Measurements from ENCODE around the gene CDK6. TPM values are rescaled to one million over a fixed set of nuclear protein-coding genes. Genes with fewer than 3 reads are reported as not detected.
"Not testable (repeated sequence)": the region's sequence is repeated elsewhere in the genome, so short reads cannot be mapped to it uniquely, and the experiment has no call there.

The CDK6 gene
- total RNA-seq, 1 experiment from 2014 or later, result 126 TPM

DNA sequence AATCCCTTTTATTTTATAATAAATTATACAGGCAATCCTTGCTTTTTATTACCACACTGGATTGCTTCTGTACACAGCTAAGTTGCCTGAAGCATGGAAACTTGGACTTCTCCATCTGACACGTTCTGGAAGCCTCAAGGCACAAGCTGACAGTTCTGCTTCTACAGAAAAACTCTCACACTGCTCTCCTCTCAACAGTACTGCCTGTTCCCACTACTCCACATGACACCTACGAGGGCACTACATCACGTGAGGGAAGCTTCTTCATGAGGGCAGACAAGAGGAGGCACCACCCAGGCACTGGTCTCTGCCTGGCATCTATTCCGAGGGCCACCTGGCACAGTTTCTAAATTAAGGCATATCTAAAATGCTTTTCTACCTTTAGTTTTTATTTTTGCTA is 229.4 kb downstream of the CDK6 start:
- DNase-seq (ENCODE audit: low read depth in 1 of 2, low spot score in 2 of 2), result no peak
- no peaks in the 10 kb centered on the region for H3K9me3 ChIP-seq (replicated peaks)
- peaks cover 32% of the 10 kb centered on the region for H3K36me3 ChIP-seq
- H3K4me1 ChIP-seq (replicated peaks), result no peaks in the 10 kb centered on the region; the same call in 1 of the 2 replicates
- no peak overlapping the region for H3K4me3 ChIP-seq
- no peaks in the 10 kb centered on the region for H3K27me3 ChIP-seq (replicated peaks)
- no peak overlapping the region for H3K27ac ChIP-seq

DNA sequence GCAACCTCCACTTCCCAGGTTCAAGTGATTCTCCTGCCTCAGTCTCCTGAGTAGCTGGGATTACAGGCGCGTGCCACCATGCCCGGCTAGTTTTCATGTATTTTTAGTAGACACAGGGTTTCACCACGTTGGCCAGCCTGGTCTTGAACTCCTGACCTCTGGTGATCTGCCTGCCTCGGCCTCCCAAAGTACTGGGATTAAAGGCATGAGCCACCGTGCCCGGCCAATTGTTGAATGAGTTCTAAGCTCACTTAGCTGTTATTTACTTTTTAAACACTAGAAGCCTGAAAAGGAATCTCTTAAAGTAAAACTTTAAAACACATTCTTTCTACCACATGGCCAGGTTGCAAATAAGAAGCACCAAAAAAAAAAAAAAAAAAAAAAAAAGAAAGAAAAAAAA is 231.9 kb downstream of the CDK6 start:
- not testable (repeated sequence) for H3K4me1 ChIP-seq (replicated peaks); H3K27ac ChIP-seq; H3K4me3 ChIP-seq; H3K27me3 ChIP-seq (replicated peaks); DNase-seq (ENCODE audit: low read depth in 1 of 2, low spot score in 2 of 2); H3K9me3 ChIP-seq (replicated peaks)
- peaks cover 26% of the 10 kb centered on the region for H3K36me3 ChIP-seq

DNA sequence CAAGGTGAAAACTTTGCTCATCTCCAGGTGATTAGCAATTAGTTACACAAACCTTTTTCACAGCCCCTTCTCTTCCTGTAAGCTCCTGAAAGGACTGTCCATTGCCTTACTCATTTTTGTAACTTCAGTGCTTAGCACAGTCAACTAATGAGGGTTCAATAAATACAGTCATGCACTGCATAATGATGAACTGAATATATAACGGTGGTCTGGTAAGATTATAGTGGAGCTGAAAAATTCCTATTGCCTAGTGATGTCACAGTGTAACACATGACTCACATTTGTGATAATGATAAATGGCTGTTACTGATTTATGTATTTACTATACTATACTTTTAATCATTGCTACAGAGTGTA is 233.3 kb downstream of the CDK6 start:
- H3K4me1 ChIP-seq (replicated peaks), result no peaks in the 10 kb centered on the region
- H3K27ac ChIP-seq, result no peak overlapping the region
- peaks cover 24% of the 10 kb centered on the region for H3K36me3 ChIP-seq
- no peaks in the 10 kb centered on the region for H3K9me3 ChIP-seq (replicated peaks)
- DNase-seq (ENCODE audit: low read depth in 1 of 2, low spot score in 2 of 2), result no peak
- no peak overlapping the region for H3K4me3 ChIP-seq
- H3K27me3 ChIP-seq (replicated peaks), result no peaks in the 10 kb centered on the region

DNA sequence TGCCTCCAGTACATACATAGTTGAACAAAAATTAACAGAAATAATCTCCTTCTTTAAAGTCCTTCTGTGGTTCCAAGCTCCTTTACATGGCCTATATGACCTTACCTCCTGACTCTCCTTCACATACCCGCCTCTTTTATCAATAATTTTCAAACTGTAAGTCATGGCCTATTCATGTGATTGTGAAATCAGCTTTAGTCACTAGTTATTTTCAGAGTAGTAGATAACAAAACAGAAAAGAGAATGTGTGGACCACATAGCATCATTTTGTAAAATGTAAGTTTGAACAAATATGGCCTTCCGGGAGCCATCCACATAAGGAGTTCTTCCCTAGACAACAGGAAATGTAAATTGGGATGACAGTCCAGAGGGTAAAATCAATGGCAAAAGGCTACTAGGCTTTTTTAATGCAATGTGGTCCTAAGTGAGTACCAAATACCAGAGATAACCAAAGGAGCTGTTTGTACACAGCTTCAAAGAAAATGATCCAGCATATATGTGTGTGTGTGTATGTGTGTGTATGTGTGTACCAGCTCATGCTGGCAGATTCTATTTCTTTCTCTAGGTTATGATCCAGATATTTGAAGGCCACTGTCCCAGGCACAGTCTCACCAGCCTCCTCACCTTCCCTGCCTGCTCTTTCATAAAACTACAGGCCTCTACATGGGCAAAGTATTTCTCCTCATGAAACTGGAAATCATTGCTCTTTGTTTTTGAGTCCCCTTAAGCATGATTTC is 233.9 kb downstream of the CDK6 start:
- no peaks in the 10 kb centered on the region for H3K9me3 ChIP-seq (replicated peaks)
- no peaks in the 10 kb centered on the region for H3K27me3 ChIP-seq (replicated peaks)
- H3K27ac ChIP-seq, result no peak overlapping the region
- DNase-seq (ENCODE audit: low read depth in 1 of 2, low spot score in 2 of 2), result no peak
- no peak overlapping the region for H3K4me3 ChIP-seq
- H3K36me3 ChIP-seq, result peaks cover 20% of the 10 kb centered on the region
- no peaks in the 10 kb centered on the region for H3K4me1 ChIP-seq (replicated peaks)

DNA sequence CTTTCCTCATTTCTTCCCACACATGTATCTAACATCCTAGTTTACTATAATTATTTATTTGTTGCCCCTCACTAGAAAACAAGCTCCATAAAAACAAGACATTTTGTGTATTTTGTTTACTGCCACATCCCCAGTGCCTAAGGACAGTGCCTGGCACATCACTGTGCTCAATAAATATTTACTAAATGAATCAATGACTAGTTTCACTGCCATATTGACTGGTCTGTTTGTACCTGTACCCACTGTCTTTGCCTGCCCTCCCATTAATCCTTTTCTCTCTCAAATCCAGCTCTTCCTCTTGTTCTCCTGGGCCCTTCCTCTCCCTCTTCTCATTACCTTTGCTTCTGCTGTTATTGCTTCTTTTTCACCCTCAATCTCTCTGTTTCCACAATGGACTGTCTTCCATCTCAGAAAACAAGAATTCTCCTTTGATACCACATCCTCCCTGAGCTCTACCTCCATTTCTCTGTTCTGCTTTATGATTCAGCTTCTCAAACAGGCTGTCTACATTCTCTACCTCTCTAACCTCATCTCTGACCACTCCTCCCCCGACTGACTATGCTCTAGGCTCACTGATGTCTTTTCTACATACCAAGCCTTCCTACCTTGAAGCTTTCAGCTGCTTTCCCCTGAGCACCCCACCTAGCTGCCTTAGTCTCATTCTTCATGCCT is 237.9 kb downstream of the CDK6 start:
- H3K9me3 ChIP-seq (replicated peaks), result no peaks in the 10 kb centered on the region
- no peaks in the 10 kb centered on the region for H3K27me3 ChIP-seq (replicated peaks)
- H3K4me3 ChIP-seq, result no peak overlapping the region
- DNase-seq (ENCODE audit: low read depth in 1 of 2, low spot score in 2 of 2), result no peak
- peaks cover 7% of the 10 kb centered on the region; the same call in 1 of the 2 replicates for H3K36me3 ChIP-seq
- peaks cover 20% of the 10 kb centered on the region for H3K4me1 ChIP-seq (replicated peaks)
- no peak overlapping the region for H3K27ac ChIP-seq

DNA sequence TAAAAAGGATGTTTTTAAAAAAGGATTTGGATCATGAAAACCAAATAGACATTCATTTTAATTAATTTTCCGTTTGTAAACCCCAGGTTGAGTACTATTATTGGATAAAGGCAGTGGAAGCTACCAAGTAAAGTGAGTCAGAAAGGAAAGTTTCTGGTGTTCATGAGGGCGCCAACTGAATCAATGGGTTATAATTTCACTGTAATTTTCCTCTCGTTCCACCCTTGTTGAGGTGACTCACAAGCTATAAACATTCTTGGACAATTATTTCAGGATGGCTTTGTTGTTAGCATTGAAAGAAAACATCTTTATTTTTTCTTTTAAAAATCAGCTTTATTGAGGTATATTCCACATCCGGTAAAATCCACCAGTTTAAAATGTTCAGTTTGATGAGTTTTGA is 241.1 kb downstream of the CDK6 start:
- Histone ChIP-seq H3K4me3 (no peak overlapping the region), H3K9me3 (replicated peaks) (no peaks in the 10 kb centered on the region), H3K36me3 (no peaks in the 10 kb centered on the region), H3K27me3 (replicated peaks) (no peaks in the 10 kb centered on the region), H3K4me1 (replicated peaks) (peaks cover 20% of the 10 kb centered on the region), H3K27ac (peak overlapping the region; percentile 30)
- peak in 1 of 2 experiments; percentile 66 for DNase-seq (ENCODE audit: low read depth in 1 of 2, low spot score in 2 of 2)

DNA sequence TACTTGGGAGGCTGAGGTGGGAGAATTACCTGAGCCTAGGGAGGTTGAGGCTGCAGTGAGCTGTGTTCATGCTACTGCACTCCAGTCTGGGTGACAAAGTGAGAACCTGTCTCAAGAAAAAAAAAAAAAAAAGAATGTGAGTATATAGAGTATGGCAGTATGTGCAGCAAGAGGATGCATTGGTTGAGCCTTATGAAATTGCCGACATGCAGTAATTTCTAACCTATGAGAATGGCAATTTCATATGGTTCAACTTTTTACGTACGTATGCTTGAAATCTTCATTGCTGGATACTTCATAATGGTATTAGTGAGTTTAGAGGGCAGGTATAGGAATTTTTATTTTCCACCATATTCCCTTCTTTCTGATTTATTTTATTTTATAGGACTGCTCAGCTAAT is 241.6 kb downstream of the CDK6 start:
- peaks cover 20% of the 10 kb centered on the region for H3K4me1 ChIP-seq (replicated peaks)
- peaks cover 3% of the 10 kb centered on the region for H3K36me3 ChIP-seq
- H3K27me3 ChIP-seq (replicated peaks), result no peaks in the 10 kb centered on the region
- no peak overlapping the region for H3K4me3 ChIP-seq
- peak overlapping the region; percentile 30 for H3K27ac ChIP-seq
- H3K9me3 ChIP-seq (replicated peaks), result no peaks in the 10 kb centered on the region
- DNase-seq (ENCODE audit: low read depth in 1 of 2, low spot score in 2 of 2), result no peak

DNA sequence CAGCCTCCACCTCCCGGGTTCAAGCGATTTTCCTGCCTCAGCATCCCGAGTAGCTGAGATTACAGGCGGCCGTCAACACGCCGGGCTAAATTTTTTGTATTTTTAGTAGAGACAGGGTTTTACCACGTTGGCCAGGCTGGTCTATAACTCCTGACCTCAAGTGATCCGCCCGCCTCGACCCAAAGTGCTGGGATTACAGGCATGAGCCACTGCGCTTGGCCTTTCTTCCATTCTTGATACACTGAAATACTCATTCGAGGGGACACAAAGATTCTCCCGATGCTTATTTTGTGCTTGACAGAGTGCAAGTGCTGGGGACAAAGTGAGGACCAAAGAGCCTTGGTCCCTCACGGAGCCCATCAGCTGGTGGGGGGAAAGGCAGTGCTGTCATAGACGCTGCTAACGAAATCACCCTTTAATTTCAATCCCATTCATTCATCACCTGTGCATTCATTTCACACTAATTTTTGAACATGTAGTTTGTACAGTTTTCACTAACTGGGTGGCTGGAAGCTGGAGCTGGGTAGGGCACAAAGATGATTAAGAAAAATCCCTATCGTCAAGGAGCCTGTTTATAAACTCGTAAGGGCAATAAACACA is 245.6 kb downstream of the CDK6 start:
- Histone ChIP-seq H3K9me3 (replicated peaks) (no peaks in the 10 kb centered on the region), H3K4me1 (replicated peaks) (peaks cover 48% of the 10 kb centered on the region), H3K27me3 (replicated peaks) (no peaks in the 10 kb centered on the region), H3K36me3 (peaks cover 25% of the 10 kb centered on the region), H3K27ac (no peak overlapping the region), H3K4me3 (peak overlapping the region; percentile 89)
- DNase-seq (ENCODE audit: low read depth in 1 of 2, low spot score in 2 of 2), result no peak

DNA sequence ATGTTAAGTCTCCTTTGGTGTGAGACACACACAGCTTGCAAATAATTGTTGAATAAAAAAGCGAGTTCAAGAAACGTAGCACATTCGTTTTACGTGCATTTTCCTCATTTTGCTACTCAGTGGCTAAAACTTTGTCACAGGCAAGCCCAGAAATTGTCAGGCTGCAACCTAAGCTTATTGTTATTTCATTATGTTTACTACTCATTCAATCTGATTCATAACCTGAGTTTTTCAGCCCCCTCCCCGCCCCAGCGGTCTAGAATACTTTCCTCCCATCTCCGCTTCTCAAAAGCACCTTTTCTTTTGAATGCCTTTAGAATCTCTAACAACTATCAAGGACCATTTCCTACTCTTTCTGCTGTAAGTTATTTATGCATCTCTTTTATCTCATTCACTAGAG is 247.3 kb downstream of the CDK6 start:
- Histone ChIP-seq H3K36me3 (peaks cover 28% of the 10 kb centered on the region), H3K27ac (no peak overlapping the region), H3K4me1 (replicated peaks) (peaks cover 44% of the 10 kb centered on the region), H3K4me3 (peak overlapping the region; percentile 89), H3K9me3 (replicated peaks) (no peaks in the 10 kb centered on the region), H3K27me3 (replicated peaks) (no peaks in the 10 kb centered on the region)
- DNase-seq (ENCODE audit: low read depth in 1 of 2, low spot score in 2 of 2), result no peak

DNA sequence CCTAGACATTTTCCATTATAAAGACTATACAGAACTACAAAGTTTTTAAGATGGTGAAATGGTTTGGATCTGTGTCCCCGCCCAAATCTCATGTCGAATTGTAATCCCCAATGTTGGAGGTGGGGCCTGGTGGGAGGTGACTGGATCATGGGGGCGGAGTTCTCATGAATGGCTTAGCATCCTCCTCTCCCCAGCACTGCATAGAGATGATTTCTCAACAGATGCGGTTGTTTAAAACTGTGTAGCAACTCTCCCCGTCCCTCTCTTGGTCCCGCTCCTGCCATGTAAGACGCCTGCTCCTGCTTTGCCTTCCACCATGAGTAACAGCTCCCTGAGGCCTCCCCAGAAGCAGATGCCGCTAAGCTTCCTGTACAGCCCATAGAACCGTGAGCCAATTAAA is 247.8 kb downstream of the CDK6 start:
- Histone ChIP-seq H3K4me3 (peak overlapping the region; percentile 89), H3K9me3 (replicated peaks) (no peaks in the 10 kb centered on the region), H3K36me3 (peaks cover 28% of the 10 kb centered on the region), H3K27me3 (replicated peaks) (no peaks in the 10 kb centered on the region), H3K27ac (no peak overlapping the region), H3K4me1 (replicated peaks) (peaks cover 41% of the 10 kb centered on the region)
- no peak for DNase-seq (ENCODE audit: low read depth in 1 of 2, low spot score in 2 of 2)

DNA sequence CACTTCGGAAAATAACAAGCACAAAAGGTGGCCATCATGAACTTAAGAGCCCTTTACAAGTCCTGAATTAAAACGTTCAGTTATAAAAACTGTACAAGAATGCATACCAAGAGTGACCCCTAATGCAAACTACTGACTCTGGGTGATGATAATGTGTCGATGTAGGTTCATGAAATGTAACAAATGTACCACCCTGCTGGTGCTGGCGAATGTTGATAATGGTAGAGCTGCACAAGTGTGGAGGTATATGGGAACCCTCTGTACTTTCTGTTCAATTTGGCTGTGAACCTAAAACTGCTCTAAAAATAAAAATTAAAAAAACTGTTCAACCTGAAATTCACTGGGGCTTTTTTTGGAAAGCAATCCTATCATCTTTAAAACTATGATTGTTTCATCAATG is 249.5 kb downstream of the CDK6 start:
- Histone ChIP-seq H3K4me3 (no peak overlapping the region), H3K27me3 (replicated peaks) (no peaks in the 10 kb centered on the region), H3K27ac (no peak overlapping the region), H3K9me3 (replicated peaks) (no peaks in the 10 kb centered on the region), H3K4me1 (replicated peaks) (peaks cover 41% of the 10 kb centered on the region), H3K36me3 (peaks cover 31% of the 10 kb centered on the region)
- DNase-seq (ENCODE audit: low read depth in 1 of 2, low spot score in 2 of 2), result no peak

DNA sequence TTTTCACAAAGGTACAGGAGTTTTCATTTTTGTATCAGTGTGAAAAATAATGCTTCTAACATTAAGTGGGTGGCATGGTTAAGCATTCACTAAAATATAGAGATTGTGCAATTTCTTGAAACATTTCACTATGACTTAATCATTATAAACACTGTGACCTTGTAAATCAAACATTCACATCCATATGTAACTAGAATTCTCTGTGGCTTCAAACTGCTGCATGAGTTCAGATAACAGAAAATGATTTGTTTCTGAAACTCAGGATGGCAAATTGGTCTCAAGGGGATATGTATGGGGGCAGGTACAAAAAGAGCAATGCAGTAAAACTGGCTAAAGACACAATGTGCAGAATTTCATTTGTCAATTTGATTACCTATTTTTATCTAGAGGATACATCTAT is 250.0 kb downstream of the CDK6 start:
- no peak for DNase-seq (ENCODE audit: low read depth in 1 of 2, low spot score in 2 of 2)
- Histone ChIP-seq H3K4me1 (replicated peaks) (peaks cover 41% of the 10 kb centered on the region), H3K9me3 (replicated peaks) (no peaks in the 10 kb centered on the region), H3K4me3 (no peak overlapping the region), H3K27me3 (replicated peaks) (no peaks in the 10 kb centered on the region), H3K36me3 (peaks cover 33% of the 10 kb centered on the region), H3K27ac (no peak overlapping the region)

DNA sequence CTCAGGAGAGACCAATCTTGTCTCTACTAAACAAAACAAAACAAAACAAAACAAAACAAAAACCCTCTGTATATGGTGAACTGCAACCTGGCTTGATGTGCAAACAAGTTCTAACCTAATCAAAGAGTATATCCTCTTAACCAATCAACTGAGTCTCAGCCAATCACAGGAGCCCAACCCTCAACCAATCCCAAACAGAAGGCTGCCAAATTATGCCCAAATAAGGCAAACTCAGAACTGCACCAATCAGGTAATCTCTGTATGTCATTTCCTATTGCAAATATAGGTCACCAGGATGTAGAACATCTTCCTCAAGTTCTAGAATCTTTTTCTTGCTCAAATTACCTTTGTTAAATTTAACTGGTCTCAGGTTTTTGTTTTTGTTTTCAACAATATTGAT is 251.4 kb downstream of the CDK6 start:
- no peak for DNase-seq (ENCODE audit: low read depth in 1 of 2, low spot score in 2 of 2)
- peaks cover 41% of the 10 kb centered on the region for H3K4me1 ChIP-seq (replicated peaks)
- H3K27me3 ChIP-seq (replicated peaks), result no peaks in the 10 kb centered on the region
- H3K4me3 ChIP-seq, result no peak overlapping the region
- peak overlapping the region; percentile 3; the same call in 1 of the 2 replicates for H3K27ac ChIP-seq
- no peaks in the 10 kb centered on the region for H3K9me3 ChIP-seq (replicated peaks)
- H3K36me3 ChIP-seq, result peaks cover 45% of the 10 kb centered on the region

DNA sequence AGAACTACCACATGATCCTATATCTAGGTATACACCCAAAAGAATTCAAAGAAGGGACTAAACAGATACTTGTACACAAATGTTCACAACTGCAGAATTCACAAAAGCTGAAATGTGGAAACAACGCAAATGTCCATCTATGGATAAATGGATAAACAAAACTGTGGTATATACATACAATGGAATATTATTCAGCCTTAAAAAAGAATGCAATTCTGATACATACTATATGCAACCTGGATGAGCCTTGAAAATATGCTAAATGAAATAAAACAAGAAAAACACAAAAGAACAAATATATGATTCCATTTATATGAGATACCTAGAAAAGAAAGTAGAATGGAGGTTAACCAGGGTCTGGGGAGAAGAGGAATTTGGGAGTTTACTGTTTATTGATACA is 253.4 kb downstream of the CDK6 start:
- H3K9me3 ChIP-seq (replicated peaks), result no peaks in the 10 kb centered on the region
- peaks cover 56% of the 10 kb centered on the region for H3K36me3 ChIP-seq
- H3K27ac ChIP-seq, result no peak overlapping the region
- H3K4me3 ChIP-seq, result no peak overlapping the region
- peaks cover 28% of the 10 kb centered on the region for H3K4me1 ChIP-seq (replicated peaks)
- H3K27me3 ChIP-seq (replicated peaks), result no peaks in the 10 kb centered on the region
- DNase-seq (ENCODE audit: low read depth in 1 of 2, low spot score in 2 of 2), result no peak
